Heart left ventricle (tissue), 13 donors: ENCODE data around the gene DUOXA1.

ENCODE experiments used
- CTCF ChIP-seq, 12 donors: fragments of 200-600 bp; sonication (generic) in 4 of 12; IDR thresholded peaks; one replicate each; pipeline versions ENCODE4 v1.5.0 to v1.8.0; 2018 to 2022; ENCODE audit warnings: antibody characterized with exemption in 12 of 12, mild to moderate bottlenecking in 5 of 12
- POLR2A ChIP-seq, 2 donors: fragments of 450-650 bp; IDR thresholded peaks; one replicate each; pipeline ENCODE4 v1.6.1; 2017; ENCODE audit warnings: antibody characterized with exemption in 2 of 2, mild to moderate bottlenecking in 2 of 2, moderate library complexity in 2 of 2
- donor health status: ischemic (EF 13 %, LVEDD 7.1; RV severe dilation, severe dysfunction).
- donor health status: DM: no; HTN: yes; CAD: no.
- donor health status: DM: no; HTN: no; CAD: no.
- donor health status: ischemic (EF 25% LVEDD 6.9; RV normal size, moderate dysfunction).
- donor health status: ischemic (EF 25% LVEDD 5.7; RV mildly dilated, moderate dysfunction).
- donor health status: ischemic (EF 35%, LVEDD 5.7; RV mildly dilated, moderate dysfunction).
- donor health status: nonischemic (EF 11% LVEDD 7.7; RV severe dilation, severe dysfunction).
- donor health status: DM: yes; HTN: yes; CAD: no.
- donor health status: PGD.
- donor health status: ischemic (EF 29% LVEDD 5.4; RV normal size, mild dysfunction).
- donor health status: nonischemic (EF 23%, LVEDD 6.1; RV moderate dilation, normal function).

GRCh38 chr15:45150997-45151396, 21.3 kb upstream of the DUOXA1 start:
- TF ChIP-seq CTCF (IDR thresholded peaks at IDR 0.05) (no peak), POLR2A (IDR thresholded peaks at IDR 0.05) (no peak)
